NCI-H510A (cell line): ENCODE results near the gene CSK.
"Not testable (repeated sequence)": the region's sequence is repeated elsewhere in the genome, so short reads cannot be mapped to it uniquely, and the experiment has no call there.

Experiments
- DNase-seq: peaks from one replicate; lab custom pipeline; 2025; lab: John Stamatoyannopoulos, UW

Gene CSK

GRCh38 chr15:74770211-74770903 lies 11.5 kb upstream of the CSK start:
- no peak for DNase-seq

- no peak for DNase-seq
Observed at GRCh38 chr15:74773329-74773728, 8.6 kb upstream of the CSK start.

- DNase-seq = no peak
Observed at GRCh38 chr15:74773731-74774252, 8.1 kb upstream of the CSK start.

GRCh38 chr15:74775132-74775562 lies 6.7 kb upstream of the CSK start:
- no peak for DNase-seq

GRCh38 chr15:74775894-74776293 lies 6.0 kb upstream of the CSK start:
- no peak for DNase-seq

- no peak for DNase-seq
Observed at GRCh38 chr15:74776821-74777768, 4.8 kb upstream of the CSK start.

- DNase-seq = no peak
Observed at GRCh38 chr15:74777769-74778598, 3.9 kb upstream of the CSK start.

- no peak for DNase-seq
Observed at GRCh38 chr15:74778599-74778970, 3.3 kb upstream of the CSK start.

GRCh38 chr15:74779162-74779648 lies 2.7 kb upstream of the CSK start:
- DNase-seq = no peak

- DNase-seq = no peak
Observed at GRCh38 chr15:74780523-74781430, 1.1 kb upstream of the CSK start.

GRCh38 chr15:74782259-74783071 lies 585 bp downstream of the CSK start:
- DNase-seq = no peak

- DNase-seq = no peak
Observed at GRCh38 chr15:74783072-74783807, 1.4 kb downstream of the CSK start.

GRCh38 chr15:74783808-74784175 lies 1.9 kb downstream of the CSK start:
- no peak for DNase-seq

- DNase-seq = no peak
Observed at GRCh38 chr15:74784426-74785193, 2.7 kb downstream of the CSK start.

- no peak for DNase-seq
Observed at GRCh38 chr15:74785194-74786032, 3.5 kb downstream of the CSK start.

- DNase-seq = not testable (repeated sequence)
Observed at GRCh38 chr15:74786081-74786480, 4.2 kb downstream of the CSK start.

- DNase-seq = no peak
Observed at GRCh38 chr15:74786551-74787165, 4.8 kb downstream of the CSK start.
